Measurements from ENCODE around the gene PPL. TPM values are rescaled to one million over a fixed set of nuclear protein-coding genes. Genes with fewer than 3 reads are reported as not detected.
A peak's percentile ranks its signal among the peaks of the same experiment; 100 is the strongest.
"Not testable (repeated sequence)": the region's sequence is repeated elsewhere in the genome, so short reads cannot be mapped to it uniquely, and the experiment has no call there.

PPL gene
- total RNA-seq, 1 experiment from 2014 or later = 0.22 TPM

DNA sequence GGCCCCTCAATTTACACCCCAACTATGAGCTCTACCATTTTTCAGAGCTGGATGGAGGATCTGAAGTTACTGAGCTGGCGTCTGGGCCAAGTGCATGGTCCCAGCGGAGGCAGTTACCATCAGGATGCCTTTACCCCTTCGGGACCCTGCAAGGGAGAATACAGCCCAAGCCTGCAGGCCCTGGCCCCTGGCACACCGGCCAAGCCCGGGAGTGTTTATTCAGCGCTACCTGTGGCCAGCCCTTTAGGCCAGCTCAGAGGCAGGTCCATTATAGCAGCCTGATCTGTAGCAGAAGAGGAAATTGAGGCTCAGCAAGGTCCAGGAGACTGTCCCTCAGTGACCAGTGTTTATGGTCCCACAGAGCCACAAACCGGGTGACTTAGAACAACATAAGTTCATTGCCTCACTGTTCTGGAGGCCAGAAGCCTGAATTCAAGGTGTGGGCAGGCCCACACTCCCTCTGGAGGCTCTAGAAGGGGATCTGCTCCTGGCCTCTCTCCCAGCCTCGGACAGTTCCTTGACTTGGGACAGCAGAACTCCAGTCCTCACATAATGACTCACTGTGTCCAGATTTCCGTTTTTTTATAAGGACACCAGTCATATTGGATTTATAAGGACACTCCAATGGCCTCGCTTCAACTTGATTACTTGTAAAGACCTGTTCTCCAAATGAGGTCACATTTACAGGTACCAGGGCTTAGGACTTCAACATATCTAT lies 29.9 kb upstream of the PPL start:
- H3K36me3 ChIP-seq = no peaks in the 10 kb centered on the region
- H3K27me3 ChIP-seq = no peaks in the 10 kb centered on the region; the same call in 1 of the 2 replicates
- H3K27ac ChIP-seq = no peak overlapping the region
- no peak overlapping the region for H3K4me3 ChIP-seq
- H3K4me1 ChIP-seq = no peaks in the 10 kb centered on the region
- H3K9me3 ChIP-seq (replicated peaks) = no peaks in the 10 kb centered on the region
- no peak for DNase-seq

DNA sequence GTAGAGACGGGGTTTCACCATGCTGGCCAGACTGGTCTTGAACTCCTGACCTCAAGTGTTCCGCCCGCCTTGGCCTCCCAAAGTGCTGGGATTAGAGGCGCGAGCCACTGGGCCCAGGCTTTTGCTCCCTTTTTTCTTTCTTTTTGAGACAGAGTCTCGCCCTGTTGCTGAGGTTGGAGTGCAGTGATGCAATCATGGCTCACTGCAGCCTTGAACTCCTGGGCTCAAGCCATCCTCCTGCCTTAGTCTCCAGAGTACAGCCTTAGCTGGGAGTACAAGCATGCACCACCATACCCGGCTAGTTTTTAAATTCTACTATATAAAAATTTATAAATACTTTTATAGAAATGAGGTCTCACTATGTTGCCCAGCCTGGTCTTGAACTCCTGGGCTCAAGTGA lies 26.6 kb upstream of the PPL start:
- H3K4me3 ChIP-seq; DNase-seq; H3K27ac ChIP-seq; H3K27me3 ChIP-seq; H3K36me3 ChIP-seq; H3K4me1 ChIP-seq; H3K9me3 ChIP-seq (replicated peaks): not testable (repeated sequence)

DNA sequence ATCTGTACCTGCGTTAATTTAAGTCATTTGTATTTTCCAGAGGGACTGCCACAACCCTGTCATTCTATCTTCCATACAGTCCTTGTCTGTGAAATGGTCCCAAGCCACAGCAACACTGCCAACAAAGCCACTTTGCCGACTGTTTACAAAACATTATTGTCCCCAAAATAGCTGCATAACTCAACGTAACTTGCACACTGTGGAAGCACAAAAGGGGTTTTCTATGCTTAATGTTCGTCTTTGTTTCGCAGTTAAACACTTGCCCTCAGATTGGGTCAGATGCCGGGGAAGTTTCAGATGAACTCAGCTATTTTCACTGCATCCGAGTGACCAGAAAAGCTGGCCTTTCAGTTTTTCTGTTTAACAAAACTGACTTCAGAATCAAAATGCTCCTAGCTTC lies 25.8 kb upstream of the PPL start:
- Histone ChIP-seq H3K9me3 (replicated peaks) (no peaks in the 10 kb centered on the region), H3K36me3 (no peaks in the 10 kb centered on the region), H3K4me3 (no peak overlapping the region), H3K4me1 (peaks cover 2% of the 10 kb centered on the region; the same call in 1 of the 2 replicates), H3K27me3 (no peaks in the 10 kb centered on the region; the same call in 1 of the 2 replicates), H3K27ac (no peak overlapping the region)
- DNase-seq = no peak

DNA sequence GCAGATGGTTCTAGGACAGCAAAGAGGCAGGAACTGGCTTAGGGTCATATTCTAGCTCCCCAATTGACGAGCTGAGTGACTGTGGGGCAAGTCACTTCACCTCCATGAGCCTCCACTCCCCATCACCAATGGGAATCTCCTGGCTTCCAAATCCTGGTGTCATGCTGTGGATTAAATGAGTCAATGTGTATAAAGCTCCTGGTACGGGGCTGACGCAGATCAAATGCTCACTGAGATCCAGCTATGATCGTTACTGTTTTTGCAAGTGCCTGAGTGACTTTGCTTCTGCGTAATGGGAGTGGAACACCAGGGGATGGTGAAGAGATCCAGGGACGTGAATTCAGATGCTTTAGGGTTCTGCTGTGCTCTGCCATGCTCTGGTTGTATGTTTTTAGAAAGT lies 23.6 kb upstream of the PPL start:
- Histone ChIP-seq H3K27me3 (no peaks in the 10 kb centered on the region), H3K27ac (no peak overlapping the region), H3K4me3 (no peak overlapping the region), H3K9me3 (replicated peaks) (no peaks in the 10 kb centered on the region), H3K4me1 (peaks cover 2% of the 10 kb centered on the region; the same call in 1 of the 2 replicates), H3K36me3 (no peaks in the 10 kb centered on the region)
- DNase-seq = no peak

DNA sequence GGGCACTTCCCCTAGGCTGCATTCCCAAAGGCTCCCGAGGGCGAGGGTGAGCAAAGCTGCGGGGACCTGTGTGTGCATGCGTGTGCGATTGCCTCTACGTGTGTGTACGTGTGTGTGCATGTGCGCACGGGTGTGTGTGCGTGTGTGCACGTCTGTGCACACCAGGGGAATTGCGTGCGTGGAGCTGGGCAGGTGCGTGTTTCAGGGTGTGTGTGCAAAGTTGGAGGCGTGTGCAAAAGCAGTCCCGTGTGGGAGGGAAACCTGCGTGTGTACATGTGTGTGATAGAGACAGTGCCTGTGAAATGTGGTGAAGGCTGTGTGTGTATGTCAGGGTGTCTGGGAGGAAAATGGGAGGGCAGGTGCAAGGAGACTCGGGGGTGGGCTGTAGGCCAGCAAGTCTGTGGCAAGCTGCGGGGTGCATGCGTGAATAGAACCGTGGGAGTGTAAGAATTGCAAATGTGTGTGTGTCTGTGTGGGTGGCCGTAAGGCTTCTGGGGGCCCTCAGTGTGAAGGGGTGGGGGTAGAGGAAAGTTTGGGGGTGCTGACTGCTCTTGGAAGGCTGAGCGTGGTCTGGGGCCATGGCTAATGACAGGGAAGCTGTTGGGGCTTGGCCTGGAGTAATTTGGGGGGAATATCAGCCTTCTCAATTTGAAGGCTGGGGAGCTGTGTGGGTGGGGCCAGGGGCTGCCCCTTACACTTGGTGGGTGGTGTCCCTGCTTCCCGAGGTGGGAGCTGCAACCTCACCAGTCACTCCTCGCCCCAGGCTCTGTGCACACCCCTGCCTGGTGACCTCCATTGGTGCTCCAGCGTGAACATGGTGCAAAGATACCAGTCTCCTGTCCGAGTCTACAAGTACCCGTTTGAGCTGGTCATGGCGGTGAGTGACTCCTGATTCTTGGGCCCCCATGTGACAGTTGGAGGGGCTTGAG lies 21.8 kb upstream of the PPL start:
- H3K27ac ChIP-seq = no peak overlapping the region
- peak overlapping the region; percentile 38 for H3K4me3 ChIP-seq
- no peak for DNase-seq
- no peaks in the 10 kb centered on the region for H3K36me3 ChIP-seq
- H3K27me3 ChIP-seq = no peaks in the 10 kb centered on the region
- no peaks in the 10 kb centered on the region for H3K9me3 ChIP-seq (replicated peaks)
- peaks cover 2% of the 10 kb centered on the region; the same call in 1 of the 2 replicates for H3K4me1 ChIP-seq

DNA sequence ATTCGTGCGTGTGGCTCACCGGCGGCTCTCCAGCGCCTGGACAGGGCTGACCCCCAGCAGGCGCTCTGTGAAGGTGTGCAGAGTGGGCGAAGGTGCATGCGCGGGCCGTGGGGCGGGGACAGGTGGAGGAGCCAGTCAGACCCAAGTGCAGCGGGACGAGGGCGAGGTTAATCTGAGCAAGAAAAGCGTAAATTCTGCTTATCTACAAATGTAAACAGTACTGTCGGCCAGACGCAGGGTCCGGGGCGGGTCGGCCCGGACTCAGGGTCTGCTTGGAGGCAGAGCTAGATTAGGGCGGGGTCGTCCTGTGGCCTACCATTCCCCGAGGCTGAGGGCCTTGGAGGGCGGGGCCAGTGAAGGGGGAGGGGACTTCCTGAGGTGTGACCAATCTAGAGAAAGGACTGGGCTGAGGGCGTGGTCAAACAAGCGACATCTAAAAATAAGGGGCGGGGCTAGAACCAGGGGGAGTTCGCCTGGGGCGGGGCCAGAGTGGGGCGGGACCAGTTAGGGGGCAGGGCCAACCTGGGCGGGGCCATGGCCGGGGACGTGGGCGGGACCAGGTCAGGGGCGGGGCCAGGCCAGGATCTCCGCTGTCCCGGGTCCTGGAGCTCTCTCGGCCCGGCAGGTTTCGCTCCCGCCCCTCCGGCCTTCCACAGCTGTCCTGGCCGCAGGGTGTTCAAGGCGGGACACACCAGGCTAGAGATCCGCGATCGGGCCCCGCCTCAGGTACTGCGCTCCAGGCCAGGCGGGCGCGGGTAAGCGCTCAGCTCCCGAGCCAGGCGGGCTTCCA lies 21.0 kb upstream of the PPL start, which contains the start of gene SEC14L5:
Gene SEC14L5, plus strand, starts transcription at position 611 of the 790 bp plus-strand sequence. CDS start 994 bp downstream, outside the sequence.
- peak; percentile 98 for DNase-seq
- no peaks in the 10 kb centered on the region for H3K27me3 ChIP-seq
- H3K4me1 ChIP-seq = peaks cover 2% of the 10 kb centered on the region; the same call in 1 of the 2 replicates
- H3K27ac ChIP-seq = no peak within 1 kb of the TSS
- peak within 1 kb of the TSS; percentile 58 for H3K4me3 ChIP-seq
- no peaks in the 10 kb centered on the region for H3K9me3 ChIP-seq (replicated peaks)
- H3K36me3 ChIP-seq = no peaks in the 10 kb centered on the region

DNA sequence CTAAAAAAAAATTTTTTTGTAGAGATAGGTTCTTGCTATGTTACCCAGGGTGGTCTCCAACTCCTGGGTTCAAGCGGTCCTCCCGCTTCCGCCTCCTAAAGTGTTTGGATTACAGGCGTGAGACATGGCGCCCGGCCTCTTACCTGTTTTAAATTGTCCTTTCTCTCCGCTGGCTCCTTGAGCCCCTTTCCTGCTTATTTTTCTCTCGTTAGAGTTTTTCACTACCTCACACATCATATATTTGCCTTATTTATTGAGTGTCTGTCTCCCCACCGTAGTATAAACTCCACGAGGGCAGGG lies 20.4 kb upstream of the PPL start:
- Histone ChIP-seq H3K4me3 (peak overlapping the region; percentile 58), H3K4me1 (peaks cover 2% of the 10 kb centered on the region; the same call in 1 of the 2 replicates), H3K27me3 (no peaks in the 10 kb centered on the region), H3K9me3 (replicated peaks) (no peaks in the 10 kb centered on the region), H3K36me3 (no peaks in the 10 kb centered on the region), H3K27ac (no peak overlapping the region)
- DNase-seq = no peak

DNA sequence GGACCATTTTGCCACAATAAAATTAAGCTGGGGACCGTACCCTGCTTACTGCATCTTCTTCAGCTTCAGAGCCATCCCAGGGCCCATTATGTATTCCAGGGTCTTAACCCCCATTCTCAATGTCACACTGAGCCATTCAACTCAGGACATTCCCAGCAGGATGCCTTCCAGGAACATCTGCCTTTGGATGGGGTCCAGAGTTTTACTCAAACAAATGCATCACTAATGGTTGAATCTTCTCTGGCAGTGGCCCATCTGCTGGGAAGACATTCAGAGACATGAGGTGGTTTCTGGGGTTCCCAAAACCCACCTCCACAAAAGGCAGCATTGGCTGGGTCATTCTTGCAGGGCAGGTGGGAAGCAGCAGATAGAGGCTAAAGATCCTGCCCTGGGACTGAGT lies 17.8 kb upstream of the PPL start:
- no peak overlapping the region for H3K4me3 ChIP-seq
- no peak overlapping the region for H3K27ac ChIP-seq
- no peak for DNase-seq
- no peaks in the 10 kb centered on the region for H3K27me3 ChIP-seq
- no peaks in the 10 kb centered on the region for H3K9me3 ChIP-seq (replicated peaks)
- no peaks in the 10 kb centered on the region for H3K36me3 ChIP-seq
- peaks cover 2% of the 10 kb centered on the region; the same call in 1 of the 2 replicates for H3K4me1 ChIP-seq

DNA sequence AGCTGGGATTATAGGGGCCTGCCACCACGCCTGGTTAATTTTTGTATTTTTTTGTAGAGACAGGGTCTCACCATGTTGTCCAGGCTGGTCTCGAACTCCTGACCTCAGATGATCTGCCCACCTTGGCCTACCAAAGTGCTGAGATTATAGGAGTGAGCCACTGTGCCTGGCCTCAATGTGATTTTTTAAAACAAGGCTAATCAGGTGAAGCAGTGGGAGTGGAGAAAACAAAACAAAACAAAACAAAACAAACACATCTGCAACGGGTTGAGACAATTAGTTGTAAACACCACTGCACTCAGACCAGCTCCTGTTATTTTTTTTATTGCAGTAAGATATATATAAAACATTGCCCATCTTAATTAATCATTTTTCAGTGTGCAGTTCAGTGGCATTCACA lies 14.6 kb upstream of the PPL start:
- H3K36me3 ChIP-seq; H3K4me3 ChIP-seq; H3K27me3 ChIP-seq; H3K27ac ChIP-seq; H3K9me3 ChIP-seq (replicated peaks); DNase-seq; H3K4me1 ChIP-seq: not testable (repeated sequence)

DNA sequence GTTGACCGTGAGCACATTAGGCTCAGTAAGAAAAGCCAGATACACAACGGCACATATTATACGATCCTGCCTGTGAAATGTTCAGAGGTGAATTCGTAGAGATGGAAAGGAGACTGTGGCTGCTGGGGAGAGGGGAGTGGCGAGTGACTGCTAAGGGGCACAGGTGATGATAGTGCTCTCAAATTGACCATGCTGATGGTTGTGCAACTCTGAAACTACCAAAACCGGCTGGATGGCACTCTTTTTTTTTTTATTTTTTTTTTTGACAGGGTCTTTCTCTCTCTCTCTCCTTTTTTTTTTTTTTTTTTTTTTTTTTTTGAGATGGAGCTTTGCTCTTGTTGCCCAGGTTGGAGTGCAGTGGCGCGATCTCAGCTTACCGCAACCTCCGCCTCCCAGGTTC lies 13.0 kb upstream of the PPL start:
- DNase-seq = no peak
- Histone ChIP-seq H3K9me3 (replicated peaks) (no peaks in the 10 kb centered on the region), H3K36me3 (no peaks in the 10 kb centered on the region), H3K27me3 (no peaks in the 10 kb centered on the region), H3K27ac (no peak overlapping the region), H3K4me3 (no peak overlapping the region), H3K4me1 (peaks cover 15% of the 10 kb centered on the region)

DNA sequence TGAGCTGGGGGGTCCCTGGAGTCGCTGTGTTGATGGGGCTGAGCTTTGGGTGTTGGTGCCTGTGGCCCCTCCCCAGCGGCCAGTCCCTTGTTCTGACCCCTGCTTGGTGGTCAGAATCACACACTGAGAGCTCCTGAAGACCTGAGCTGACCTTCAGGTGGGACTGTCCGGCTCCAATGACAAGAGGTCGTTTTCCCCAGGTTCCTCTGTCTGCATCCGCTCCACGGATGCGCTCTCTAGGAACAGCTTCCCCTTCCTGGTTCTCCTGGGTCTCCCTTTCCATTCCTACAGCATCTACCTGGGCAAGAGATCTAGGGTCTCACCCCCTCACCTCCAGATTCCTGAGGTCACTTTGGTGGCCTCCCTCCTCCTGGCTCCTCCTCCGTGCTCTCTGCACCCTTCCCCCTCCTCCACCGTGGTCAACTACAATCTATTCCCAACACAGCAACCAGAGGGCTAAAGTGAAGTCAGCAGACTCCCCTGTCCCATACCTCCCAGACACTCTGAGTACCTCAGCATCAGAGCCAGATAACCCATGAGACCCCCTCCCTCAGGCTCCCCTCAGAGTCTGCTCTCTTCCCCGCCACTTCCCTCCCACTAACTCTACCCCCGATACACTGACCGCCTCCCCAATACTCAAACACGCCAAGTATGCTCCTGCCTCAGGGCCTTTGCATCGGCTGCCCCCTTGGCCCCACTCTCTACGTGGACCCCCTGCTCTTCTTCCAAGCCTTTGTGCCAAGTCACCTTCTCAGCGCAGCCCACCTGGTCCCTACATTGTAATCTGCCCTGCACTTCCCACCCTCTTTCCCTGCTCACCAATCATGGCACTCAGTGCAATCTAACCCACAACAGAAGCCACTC lies 12.2 kb upstream of the PPL start:
- no peak for DNase-seq
- Histone ChIP-seq H3K4me1 (peaks cover 20% of the 10 kb centered on the region), H3K4me3 (no peak overlapping the region), H3K27ac (no peak overlapping the region), H3K9me3 (replicated peaks) (no peaks in the 10 kb centered on the region), H3K27me3 (no peaks in the 10 kb centered on the region), H3K36me3 (no peaks in the 10 kb centered on the region)

DNA sequence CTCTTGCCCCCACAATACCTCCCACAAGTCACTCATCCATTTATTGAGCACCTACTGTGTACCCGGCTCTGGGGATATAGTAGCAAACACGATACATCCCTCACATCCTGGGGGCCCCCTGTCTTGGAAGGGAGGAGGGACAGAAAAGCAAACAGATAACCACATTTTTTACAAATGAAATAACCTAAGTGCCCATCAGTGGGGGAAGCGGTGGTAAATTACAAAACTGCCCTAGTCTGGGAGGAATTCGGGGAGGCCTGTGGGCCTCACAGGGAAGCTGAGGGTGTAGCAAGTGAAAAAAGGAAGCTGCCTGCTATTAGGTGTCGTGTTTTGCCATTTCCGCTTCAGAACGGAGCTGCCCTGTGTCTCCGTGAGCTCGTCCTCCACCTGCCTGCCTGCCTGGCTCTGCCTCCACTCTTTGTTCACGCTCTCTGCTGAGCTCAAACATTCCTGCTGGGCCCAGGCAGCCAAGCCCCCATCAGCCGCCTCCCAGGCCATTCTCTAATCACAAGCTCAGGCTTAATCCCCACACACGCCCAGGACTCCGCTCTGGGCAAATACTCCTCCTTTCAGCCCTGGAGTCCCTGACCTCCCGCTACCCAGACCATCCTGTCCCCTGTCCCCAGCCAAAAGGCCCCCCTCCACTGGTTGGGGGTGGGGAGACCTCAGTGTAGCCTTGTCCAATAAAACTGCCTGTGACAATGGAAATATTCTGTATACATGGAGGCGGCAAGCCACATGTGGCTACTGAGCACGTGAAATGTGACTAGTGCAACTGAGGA lies 11.0 kb upstream of the PPL start:
- no peak overlapping the region for H3K27ac ChIP-seq
- peaks cover 29% of the 10 kb centered on the region for H3K4me1 ChIP-seq
- H3K9me3 ChIP-seq (replicated peaks) = no peaks in the 10 kb centered on the region
- H3K27me3 ChIP-seq = no peaks in the 10 kb centered on the region
- peak overlapping the region; percentile 7; the same call in 1 of the 2 replicates for H3K4me3 ChIP-seq
- no peaks in the 10 kb centered on the region for H3K36me3 ChIP-seq
- DNase-seq = peak; percentile 64 to 69

DNA sequence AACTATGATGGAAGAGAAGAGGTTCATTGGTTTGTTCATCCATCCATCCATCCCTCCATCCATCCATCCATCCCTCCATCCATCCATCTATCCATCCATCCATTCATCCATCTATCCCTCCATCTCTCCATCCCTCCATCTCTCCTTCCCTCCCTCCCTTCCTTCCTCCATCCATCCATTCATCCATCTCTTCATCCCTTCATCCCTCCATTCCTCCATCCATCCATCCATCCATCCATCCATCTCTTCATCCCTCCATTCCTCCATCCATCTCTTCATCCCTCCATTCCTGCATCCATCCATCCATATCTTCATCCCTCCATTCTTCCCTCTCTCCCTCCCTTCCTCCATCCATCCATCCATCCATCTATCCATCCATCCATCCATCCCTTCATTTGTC lies 10.0 kb upstream of the PPL start:
- no peak for DNase-seq
- H3K27me3 ChIP-seq = no peaks in the 10 kb centered on the region
- no peak overlapping the region for H3K27ac ChIP-seq
- no peak overlapping the region for H3K4me3 ChIP-seq
- no peaks in the 10 kb centered on the region for H3K36me3 ChIP-seq
- H3K4me1 ChIP-seq = peaks cover 35% of the 10 kb centered on the region
- H3K9me3 ChIP-seq (replicated peaks) = no peaks in the 10 kb centered on the region

Measured in SJCRH30 (cell line).